ENCODE measurements around the gene DHRS4L2.
"Not testable (repeated sequence)": the region's sequence is repeated elsewhere in the genome, so short reads cannot be mapped to it uniquely, and the experiment has no call there.

The DHRS4L2 gene

GRCh38 chr14:24011051-24011450 lies 22.3 kb downstream of the DHRS4L2 start:
- peak overlapping the region; percentile 18 for H3K4me2 ChIP-seq
- H3K9ac ChIP-seq, result peak overlapping the region; percentile 15
- H3K27me3 ChIP-seq, result no peaks in the 10 kb centered on the region
- H3K27ac ChIP-seq, result no peak overlapping the region
- no peaks in the 10 kb centered on the region for H3K9me3 ChIP-seq
- peaks cover 28% of the 10 kb centered on the region for H3K4me1 ChIP-seq
- no peak overlapping the region for H3K4me3 ChIP-seq
- peaks cover 4% of the 10 kb centered on the region for H3K36me3 ChIP-seq
- H4K20me1 ChIP-seq, result no peaks in the 10 kb centered on the region
- no peak for TF ChIP-seq Cebpa-rat (IDR thresholded peaks at IDR 0.05)

GRCh38 chr14:24012726-24013273 lies 24.1 kb downstream of the DHRS4L2 start:
- peaks cover 28% of the 10 kb centered on the region for H3K4me1 ChIP-seq
- not testable (repeated sequence) for H4K20me1 ChIP-seq, H3K4me3 ChIP-seq, H3K9ac ChIP-seq, H3K9me3 ChIP-seq, H3K36me3 ChIP-seq, H3K27me3 ChIP-seq, H3K27ac ChIP-seq, H3K4me2 ChIP-seq

DNA sequence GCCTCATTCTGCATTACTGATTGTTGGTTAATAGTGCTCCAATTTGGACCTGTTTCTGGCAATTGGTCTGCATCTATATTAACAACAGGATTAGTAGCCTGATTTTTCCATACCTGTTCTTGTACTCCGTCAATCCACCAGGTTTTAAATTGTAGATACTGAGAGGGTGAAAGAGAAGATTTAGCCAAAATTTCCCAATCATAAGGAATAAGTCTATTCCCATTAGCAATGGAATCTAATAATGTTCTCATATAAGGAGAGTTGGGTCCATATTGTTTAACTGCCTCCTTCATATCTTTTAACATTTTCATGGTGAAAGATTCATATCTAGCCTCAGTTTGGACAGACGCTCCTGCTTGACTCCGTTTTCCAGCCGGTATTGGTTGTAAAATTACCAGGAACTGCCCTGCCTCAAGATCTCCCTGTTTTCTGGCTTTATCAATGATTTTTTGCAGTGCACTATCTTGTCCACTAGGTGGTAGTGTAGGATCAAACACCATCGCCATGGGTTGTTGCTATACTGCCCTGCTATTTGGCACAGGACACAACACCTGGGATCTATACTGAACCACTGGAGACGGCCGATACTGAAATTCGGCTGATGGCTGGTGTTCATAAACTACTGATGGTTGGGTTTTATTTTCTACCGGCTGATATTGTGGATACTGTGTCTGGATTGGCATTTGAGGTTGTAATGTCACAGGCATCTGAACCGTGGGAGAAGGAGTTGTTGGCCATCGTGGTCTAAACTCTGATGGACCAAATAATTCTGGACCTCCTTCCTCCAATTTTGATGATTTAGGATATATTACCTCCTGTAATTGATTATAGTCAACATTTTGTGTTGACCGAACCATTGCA lies 25.2 kb downstream of the DHRS4L2 start:
- no peak for TF ChIP-seq Cebpa-rat (IDR thresholded peaks at IDR 0.05)
- H3K4me2 ChIP-seq, result no peak overlapping the region
- peaks cover 4% of the 10 kb centered on the region for H3K36me3 ChIP-seq

GRCh38 chr14:24015745-24016144 lies 27.0 kb downstream of the DHRS4L2 start:
- not testable (repeated sequence) for H3K9me3 ChIP-seq, H3K36me3 ChIP-seq, H4K20me1 ChIP-seq, H3K27ac ChIP-seq, H3K27me3 ChIP-seq, H3K4me2 ChIP-seq, H3K4me3 ChIP-seq, H3K9ac ChIP-seq
- H3K4me1 ChIP-seq, result peaks cover 12% of the 10 kb centered on the region

More for the DNA sequence above, 25.2 kb downstream of the DHRS4L2 start:
- H4K20me1 ChIP-seq, result no peaks in the 10 kb centered on the region
- no peaks in the 10 kb centered on the region for H3K27me3 ChIP-seq
- H3K27ac ChIP-seq, result no peak overlapping the region
- H3K4me1 ChIP-seq, result peaks cover 28% of the 10 kb centered on the region
- H3K9me3 ChIP-seq, result no peaks in the 10 kb centered on the region
- H3K9ac ChIP-seq, result no peak overlapping the region
- H3K4me3 ChIP-seq, result no peak overlapping the region

DNA sequence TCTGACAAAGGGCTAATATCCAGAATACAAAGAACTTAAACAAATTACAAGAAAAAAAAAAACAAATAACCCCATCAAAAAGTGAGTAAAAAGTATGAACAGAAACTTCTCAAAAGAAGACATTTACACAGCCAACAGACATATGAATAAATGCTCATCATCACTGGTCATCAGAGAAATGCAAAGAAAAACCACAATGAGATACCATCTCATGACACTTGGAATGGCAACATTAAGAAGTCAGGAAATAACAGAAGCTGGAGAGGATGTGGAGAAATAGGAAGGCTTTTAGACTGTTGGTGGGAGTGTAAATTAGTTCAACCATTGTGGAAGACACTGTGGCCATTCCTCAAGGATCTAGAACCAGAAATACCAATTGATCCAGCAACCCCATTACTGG lies 30.2 kb downstream of the DHRS4L2 start:
- not testable (repeated sequence) for H3K4me2 ChIP-seq, H4K20me1 ChIP-seq, H3K27ac ChIP-seq, H3K36me3 ChIP-seq, H3K9me3 ChIP-seq, H3K27me3 ChIP-seq, H3K4me1 ChIP-seq, H3K9ac ChIP-seq, H3K4me3 ChIP-seq

GRCh38 chr14:24019944-24020343 lies 31.2 kb downstream of the DHRS4L2 start:
- H3K4me2 ChIP-seq, result not testable (repeated sequence)

DNA sequence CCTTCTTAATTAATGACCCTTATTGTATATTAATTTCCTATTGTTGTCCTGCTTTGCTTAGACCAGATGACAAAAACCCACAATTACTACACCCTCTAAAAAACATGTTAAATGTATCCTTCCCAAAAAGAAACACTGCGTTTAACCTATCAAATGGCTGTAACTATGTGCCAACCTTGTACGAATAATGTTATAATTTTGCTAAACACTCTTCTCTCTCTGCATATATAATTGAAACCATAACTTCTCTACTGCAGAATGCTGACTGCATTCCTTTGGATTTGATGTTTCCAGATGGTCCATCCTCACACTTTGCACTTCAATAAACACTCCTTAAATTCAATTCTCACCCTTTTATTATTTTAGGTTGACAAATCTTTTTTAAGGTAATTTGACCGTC lies 31.8 kb downstream of the DHRS4L2 start:
- not testable (repeated sequence) for H3K4me2 ChIP-seq, H3K9me3 ChIP-seq, H3K4me1 ChIP-seq, H3K4me3 ChIP-seq, H3K9ac ChIP-seq, H3K27ac ChIP-seq, H3K27me3 ChIP-seq, H3K36me3 ChIP-seq, H4K20me1 ChIP-seq

More at GRCh38 chr14:24019944-24020343, 31.2 kb downstream of the DHRS4L2 start:
- not testable (repeated sequence) for H3K27me3 ChIP-seq, H3K36me3 ChIP-seq, H3K9me3 ChIP-seq, H3K9ac ChIP-seq, H3K4me1 ChIP-seq, H3K4me3 ChIP-seq, H4K20me1 ChIP-seq, H3K27ac ChIP-seq

DNA sequence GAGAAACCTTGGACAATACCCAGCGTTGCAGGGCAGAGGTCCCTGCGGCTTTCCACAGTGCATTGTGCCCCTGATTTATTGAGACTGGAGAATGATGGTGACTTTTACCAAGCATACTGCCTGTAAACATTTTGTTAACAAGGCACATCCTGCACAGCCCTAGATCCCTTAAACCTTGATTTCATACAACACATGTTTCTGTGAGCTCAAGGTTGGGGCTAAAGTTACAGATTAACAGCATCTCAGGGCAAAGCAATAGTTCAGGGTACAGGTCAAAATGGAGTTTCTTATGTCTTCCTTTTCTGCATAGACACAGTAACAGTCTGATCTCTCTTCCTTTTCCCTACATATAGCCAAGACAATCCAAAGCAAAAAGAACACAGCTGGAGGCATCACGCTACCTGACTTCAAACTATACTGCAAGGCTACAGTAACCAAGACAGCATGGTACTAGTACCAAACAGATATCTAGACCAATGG lies 36.2 kb downstream of the DHRS4L2 start:
- H3K9ac ChIP-seq, H3K4me2 ChIP-seq, H4K20me1 ChIP-seq, H3K9me3 ChIP-seq, H3K4me1 ChIP-seq, H3K4me3 ChIP-seq, H3K27ac ChIP-seq, H3K36me3 ChIP-seq, H3K27me3 ChIP-seq: not testable (repeated sequence)

- H3K9me3 ChIP-seq, result peaks cover 37% of the 10 kb centered on the region
- H3K4me2 ChIP-seq, H3K4me3 ChIP-seq, H4K20me1 ChIP-seq, H3K27me3 ChIP-seq, H3K9ac ChIP-seq, H3K36me3 ChIP-seq, H3K4me1 ChIP-seq, H3K27ac ChIP-seq: not testable (repeated sequence)
These were observed 41.0 kb downstream of the DHRS4L2 start for GRCh38 chr14:24029687-24030086.

GRCh38 chr14:24031331-24031730 lies 42.6 kb downstream of the DHRS4L2 start:
- not testable (repeated sequence) for H3K4me2 ChIP-seq, H4K20me1 ChIP-seq, H3K36me3 ChIP-seq, H3K9ac ChIP-seq, H3K27me3 ChIP-seq, H3K4me1 ChIP-seq, H3K4me3 ChIP-seq, H3K27ac ChIP-seq
- H3K9me3 ChIP-seq, result peaks cover 37% of the 10 kb centered on the region

Data from BLaER1 (cell line).